Calu3 (cell line): ENCODE measurements around the gene RGL3. TPM values are rescaled to one million over a fixed set of nuclear protein-coding genes. Genes with fewer than 3 reads are reported as not detected.

ENCODE experiments used
- BruUV-seq: library from RNA; stranded (reverse); fragments of 400-500 nt; replicated peaks from 2 replicates; lab custom pipeline; 2021; lab: Mats Ljungman, UMichigan
- CTCF ChIA-PET: fragments of 300-600 bp; sonication (Branson Sonifier 250); formaldehyde crosslinking; loops from one replicate; lab custom pipeline; 2022; ENCODE audit warnings: antibody characterized with exemption; lab: Charles Lee
- DNase-seq: peaks from one replicate; pipeline ENCODE4 v3.0.0; 2022
- H3K27ac Mint-ChIP-seq: one replicate; pipeline ENCODE4 v1.8.0; 2022; ENCODE audit warnings: mixed read lengths; ENCODE audit not compliant: unreplicated experiment
- H3K27me3 Mint-ChIP-seq: one replicate; pipeline ENCODE4 v1.8.0; 2022; ENCODE audit warnings: mixed read lengths; ENCODE audit not compliant: unreplicated experiment
- H3K36me3 Mint-ChIP-seq: one replicate; pipeline ENCODE4 v1.8.0; 2022; ENCODE audit warnings: mild to moderate bottlenecking, moderate library complexity, mixed read lengths; ENCODE audit not compliant: insufficient read depth, unreplicated experiment
- H3K4me1 Mint-ChIP-seq: one replicate; pipeline ENCODE4 v1.8.0; 2022; ENCODE audit warnings: mild to moderate bottlenecking, low read depth, mixed read lengths; ENCODE audit not compliant: unreplicated experiment
- H3K4me3 Mint-ChIP-seq: one replicate; pipeline ENCODE4 v1.8.0; 2022; ENCODE audit warnings: mild to moderate bottlenecking, low read depth, moderate library complexity, mixed read lengths; ENCODE audit not compliant: unreplicated experiment
- H3K9me3 Mint-ChIP-seq: one replicate; pipeline ENCODE4 v1.8.0; 2022; ENCODE audit warnings: low read depth, mixed read lengths; ENCODE audit not compliant: unreplicated experiment
- CTCF ChIP-seq: fragments of 200-600 bp; IDR thresholded peaks from one replicate; pipeline ENCODE4 v1.8.0; 2022; ENCODE audit warnings: antibody characterized with exemption; ENCODE audit not compliant: unreplicated experiment
- intact Hi-C: fragments of 100-400 bp; cut with micrococcal nuclease; formaldehyde crosslinking; loops from one replicate; pipeline ENCODE4 v1.10.0; 2022; ENCODE audit not compliant: unreplicated experiment
- total RNA-seq: library from RNA; stranded (reverse); gene quantifications from 2 replicates; pipeline ENCODE4 v1.2.3, GENCODE V29; 2022

RGL3 gene
- total RNA-seq, 1 experiment from 2014 or later: 84.1 TPM

- BruUV-seq: TSS peak; percentile 59
- H3K27ac Mint-ChIP-seq: no peak overlapping the region
- CTCF ChIA-PET: interaction anchor here (0.6 kb wide), 1 partner anchor 145 kb away, joined by 4 read pairs; no protein-coding TSS in a partner anchor
- intact Hi-C loops: loop anchor here (10.0 kb wide), 1 partner anchor 154 kb away; the partner anchor contains the start of gene TSPAN16
- no peak overlapping the region for H3K4me3 Mint-ChIP-seq
- DNase-seq: no peak
- H3K4me1 Mint-ChIP-seq: no peaks in the 10 kb centered on the region
- TF ChIP-seq CTCF: no peak
- H3K36me3 Mint-ChIP-seq: peaks cover 20% of the 10 kb centered on the region
- H3K9me3 Mint-ChIP-seq: no peaks in the 10 kb centered on the region
- H3K27me3 Mint-ChIP-seq: no peaks in the 10 kb centered on the region
Measured at GRCh38 chr19:11448923-11449554, 29.9 kb upstream of the RGL3 start.

GRCh38 chr19:11448410-11448809 is 29.3 kb upstream of the RGL3 start:
- BruUV-seq: no TSS peak
- Mint-ChIP-seq H3K4me3 (no peak overlapping the region), H3K9me3 (no peaks in the 10 kb centered on the region), H3K36me3 (peaks cover 20% of the 10 kb centered on the region), H3K4me1 (no peaks in the 10 kb centered on the region), H3K27me3 (no peaks in the 10 kb centered on the region), H3K27ac (no peak overlapping the region)
- CTCF ChIA-PET: no interaction called here
- TF ChIP-seq CTCF: no peak
- no peak for DNase-seq
- intact Hi-C loops: loop anchor here (10.0 kb wide), 1 partner anchor 154 kb away; the partner anchor contains the start of gene TSPAN16

GRCh38 chr19:11447347-11448262 is 28.5 kb upstream of the RGL3 start:
- intact Hi-C loops: loop anchor here (10.0 kb wide), 1 partner anchor 153 kb away; the partner anchor contains the start of gene TSPAN16
- no peak overlapping the region for H3K4me3 Mint-ChIP-seq
- no TSS peak for BruUV-seq
- no peak for DNase-seq
- peaks cover 20% of the 10 kb centered on the region for H3K36me3 Mint-ChIP-seq
- no peaks in the 10 kb centered on the region for H3K27me3 Mint-ChIP-seq
- CTCF ChIA-PET: no interaction called here
- no peaks in the 10 kb centered on the region for H3K9me3 Mint-ChIP-seq
- no peak overlapping the region for H3K27ac Mint-ChIP-seq
- no peaks in the 10 kb centered on the region for H3K4me1 Mint-ChIP-seq
- no peak for TF ChIP-seq CTCF

- intact Hi-C loops: loop anchor here (10.0 kb wide), 1 partner anchor 152 kb away; the partner anchor contains the start of gene TSPAN16
- Mint-ChIP-seq H3K9me3 (no peaks in the 10 kb centered on the region), H3K27ac (no peak overlapping the region), H3K4me3 (no peak overlapping the region), H3K36me3 (peaks cover 20% of the 10 kb centered on the region), H3K27me3 (no peaks in the 10 kb centered on the region), H3K4me1 (no peaks in the 10 kb centered on the region)
- no TSS peak for BruUV-seq
- CTCF ChIA-PET: no interaction called here
- peak; percentile 45 for TF ChIP-seq CTCF
- peak; percentile 60 for DNase-seq
Measured at GRCh38 chr19:11446652-11447301, 27.7 kb upstream of the RGL3 start.
